ENCODE data around the gene TCEA3.

The TCEA3 gene

GRCh38 chr1:23343221-23344110 is 81.1 kb downstream of the TCEA3 start:
- TF ChIP-seq TAF1 (IDR thresholded peaks at IDR 0.05; ENCODE audit: borderline replicate concordance, insufficient read depth, low read length) (0 out of 2 replicates have a peak, but pooled peaks have one; percentile 36), SIN3A (IDR thresholded peaks at IDR 0.05; ENCODE audit: borderline replicate concordance, insufficient read depth, low read length) (0 out of 2 replicates have a peak, but pooled peaks have one; percentile 12), FOXP2 (optimal IDR thresholded peaks at IDR 0.05; ENCODE audit: borderline replicate concordance, extremely low read depth, extremely low read length, insufficient read depth) (no peak)

- TF ChIP-seq POLR2AphosphoS5 (IDR thresholded peaks at IDR 0.05; ENCODE audit: low read depth, low read length), result no peak
- no peak for TF ChIP-seq TAF1 (IDR thresholded peaks at IDR 0.05; ENCODE audit: borderline replicate concordance, insufficient read depth, low read length)
- no peak for TF ChIP-seq REST (IDR thresholded peaks at IDR 0.05; ENCODE audit: insufficient read depth in 1 of 2, low read depth in 2 of 2, low read length in 2 of 2)
- no peak for TF ChIP-seq SIN3A (IDR thresholded peaks at IDR 0.05; ENCODE audit: borderline replicate concordance, insufficient read depth, low read length)
- TF ChIP-seq FOXP2 (optimal IDR thresholded peaks at IDR 0.05; ENCODE audit: borderline replicate concordance, extremely low read depth, extremely low read length, insufficient read depth), result no peak
These were observed 82.4 kb downstream of the TCEA3 start for GRCh38 chr1:23341931-23342692.

GRCh38 chr1:23339632-23340031 is 84.9 kb downstream of the TCEA3 start:
- TF ChIP-seq REST (IDR thresholded peaks at IDR 0.05; ENCODE audit: insufficient read depth in 1 of 2, low read depth in 2 of 2, low read length in 2 of 2), result no peak
- TF ChIP-seq POLR2AphosphoS5 (IDR thresholded peaks at IDR 0.05; ENCODE audit: low read depth, low read length), result no peak
- TF ChIP-seq TAF1 (IDR thresholded peaks at IDR 0.05; ENCODE audit: borderline replicate concordance, insufficient read depth, low read length), result no peak
- TF ChIP-seq FOXP2 (optimal IDR thresholded peaks at IDR 0.05; ENCODE audit: borderline replicate concordance, extremely low read depth, extremely low read length, insufficient read depth), result no peak
- no peak for TF ChIP-seq SIN3A (IDR thresholded peaks at IDR 0.05; ENCODE audit: borderline replicate concordance, insufficient read depth, low read length)

GRCh38 chr1:23337869-23338268 is 86.7 kb downstream of the TCEA3 start:
- TF ChIP-seq FOXP2 (optimal IDR thresholded peaks at IDR 0.05; ENCODE audit: borderline replicate concordance, extremely low read depth, extremely low read length, insufficient read depth) (no peak), REST (IDR thresholded peaks at IDR 0.05; ENCODE audit: insufficient read depth in 1 of 2, low read depth in 2 of 2, low read length in 2 of 2) (no peak), TAF1 (IDR thresholded peaks at IDR 0.05; ENCODE audit: borderline replicate concordance, insufficient read depth, low read length) (no peak), POLR2AphosphoS5 (IDR thresholded peaks at IDR 0.05; ENCODE audit: low read depth, low read length) (no peak), SIN3A (IDR thresholded peaks at IDR 0.05; ENCODE audit: borderline replicate concordance, insufficient read depth, low read length) (no peak)

GRCh38 chr1:23331713-23332112 is 92.8 kb downstream of the TCEA3 start:
- TF ChIP-seq POLR2AphosphoS5 (IDR thresholded peaks at IDR 0.05; ENCODE audit: low read depth, low read length) (no peak), TAF1 (IDR thresholded peaks at IDR 0.05; ENCODE audit: borderline replicate concordance, insufficient read depth, low read length) (no peak), SIN3A (IDR thresholded peaks at IDR 0.05; ENCODE audit: borderline replicate concordance, insufficient read depth, low read length) (no peak)

All from PFSK-1 (cell line).